ENCODE results near the gene LDHD. TPM values are rescaled to one million over a fixed set of nuclear protein-coding genes. Genes with fewer than 3 reads are reported as not detected.

The LDHD gene
- total and polyA plus RNA-seq, 9 of the 15 experiments (the other 6 are each of a cell fraction or from before 2014, with no cell fraction given), result 0.19 to 0.86 (median 0.54) TPM; not detected in 3

DNA sequence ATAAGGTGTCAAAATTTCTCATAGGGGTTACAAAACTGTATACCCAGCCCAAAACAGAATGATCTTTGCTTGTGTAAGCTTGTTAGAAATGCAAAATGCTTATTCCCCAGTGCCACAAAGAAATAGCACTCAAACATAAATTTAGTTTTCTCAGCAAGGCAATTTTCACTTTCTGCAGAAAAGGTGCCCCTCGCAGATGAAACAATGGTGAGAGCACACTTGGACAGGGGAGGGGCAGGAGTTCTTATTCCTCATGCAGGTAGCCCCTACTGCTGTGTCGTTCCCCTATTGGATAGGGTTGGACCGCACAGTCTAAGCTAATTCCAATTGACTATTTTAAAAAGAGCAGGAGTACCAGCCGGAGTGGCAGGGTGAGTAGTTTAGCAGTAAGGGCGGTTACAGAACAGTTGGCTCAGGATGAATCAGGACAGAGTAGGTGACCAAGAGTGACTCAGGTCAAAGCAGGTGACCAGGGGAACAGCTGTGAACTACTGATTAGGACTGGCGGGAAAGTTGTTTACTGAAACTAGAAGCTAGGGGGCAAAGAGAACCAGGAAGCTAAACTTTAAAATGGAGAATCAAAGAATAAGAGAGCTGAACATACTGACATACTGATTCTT is 5.5 kb upstream of the LDHD start (continued):
- TF ChIP-seq, protein P1, sequence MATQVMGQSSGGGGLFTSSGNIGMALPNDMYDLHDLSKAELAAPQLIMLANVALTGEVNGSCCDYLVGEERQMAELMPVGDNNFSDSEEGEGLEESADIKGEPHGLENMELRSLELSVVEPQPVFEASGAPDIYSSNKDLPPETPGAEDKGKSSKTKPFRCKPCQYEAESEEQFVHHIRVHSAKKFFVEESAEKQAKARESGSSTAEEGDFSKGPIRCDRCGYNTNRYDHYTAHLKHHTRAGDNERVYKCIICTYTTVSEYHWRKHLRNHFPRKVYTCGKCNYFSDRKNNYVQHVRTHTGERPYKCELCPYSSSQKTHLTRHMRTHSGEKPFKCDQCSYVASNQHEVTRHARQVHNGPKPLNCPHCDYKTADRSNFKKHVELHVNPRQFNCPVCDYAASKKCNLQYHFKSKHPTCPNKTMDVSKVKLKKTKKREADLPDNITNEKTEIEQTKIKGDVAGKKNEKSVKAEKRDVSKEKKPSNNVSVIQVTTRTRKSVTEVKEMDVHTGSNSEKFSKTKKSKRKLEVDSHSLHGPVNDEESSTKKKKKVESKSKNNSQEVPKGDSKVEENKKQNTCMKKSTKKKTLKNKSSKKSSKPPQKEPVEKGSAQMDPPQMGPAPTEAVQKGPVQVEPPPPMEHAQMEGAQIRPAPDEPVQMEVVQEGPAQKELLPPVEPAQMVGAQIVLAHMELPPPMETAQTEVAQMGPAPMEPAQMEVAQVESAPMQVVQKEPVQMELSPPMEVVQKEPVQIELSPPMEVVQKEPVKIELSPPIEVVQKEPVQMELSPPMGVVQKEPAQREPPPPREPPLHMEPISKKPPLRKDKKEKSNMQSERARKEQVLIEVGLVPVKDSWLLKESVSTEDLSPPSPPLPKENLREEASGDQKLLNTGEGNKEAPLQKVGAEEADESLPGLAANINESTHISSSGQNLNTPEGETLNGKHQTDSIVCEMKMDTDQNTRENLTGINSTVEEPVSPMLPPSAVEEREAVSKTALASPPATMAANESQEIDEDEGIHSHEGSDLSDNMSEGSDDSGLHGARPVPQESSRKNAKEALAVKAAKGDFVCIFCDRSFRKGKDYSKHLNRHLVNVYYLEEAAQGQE (IDR thresholded peaks at IDR 0.05; ENCODE audit: borderline replicate concordance), result no peak
- TF ChIP-seq, protein P1 (CRISPR knock-in tag; IDR thresholded peaks at IDR 0.05; ENCODE audit: low read depth), result no peak
- TF ChIP-seq SOX6 (IDR thresholded peaks at IDR 0.05), result 0 out of 2 replicates have a peak, but pooled peaks have one; percentile 8
- TF ChIP-seq ZNF165 (CRISPR knock-in tag; IDR thresholded peaks at IDR 0.05; ENCODE audit: borderline replicate concordance), result no peak
- TF ChIP-seq, protein P2, sequence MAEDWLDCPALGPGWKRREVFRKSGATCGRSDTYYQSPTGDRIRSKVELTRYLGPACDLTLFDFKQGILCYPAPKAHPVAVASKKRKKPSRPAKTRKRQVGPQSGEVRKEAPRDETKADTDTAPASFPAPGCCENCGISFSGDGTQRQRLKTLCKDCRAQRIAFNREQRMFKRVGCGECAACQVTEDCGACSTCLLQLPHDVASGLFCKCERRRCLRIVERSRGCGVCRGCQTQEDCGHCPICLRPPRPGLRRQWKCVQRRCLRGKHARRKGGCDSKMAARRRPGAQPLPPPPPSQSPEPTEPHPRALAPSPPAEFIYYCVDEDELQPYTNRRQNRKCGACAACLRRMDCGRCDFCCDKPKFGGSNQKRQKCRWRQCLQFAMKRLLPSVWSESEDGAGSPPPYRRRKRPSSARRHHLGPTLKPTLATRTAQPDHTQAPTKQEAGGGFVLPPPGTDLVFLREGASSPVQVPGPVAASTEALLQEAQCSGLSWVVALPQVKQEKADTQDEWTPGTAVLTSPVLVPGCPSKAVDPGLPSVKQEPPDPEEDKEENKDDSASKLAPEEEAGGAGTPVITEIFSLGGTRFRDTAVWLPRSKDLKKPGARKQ (CRISPR knock-in tag; IDR thresholded peaks at IDR 0.05), result no peak
- no peak for TF ChIP-seq SREBF2 (CRISPR knock-in tag; IDR thresholded peaks at IDR 0.05)
- TF ChIP-seq, protein P3, sequence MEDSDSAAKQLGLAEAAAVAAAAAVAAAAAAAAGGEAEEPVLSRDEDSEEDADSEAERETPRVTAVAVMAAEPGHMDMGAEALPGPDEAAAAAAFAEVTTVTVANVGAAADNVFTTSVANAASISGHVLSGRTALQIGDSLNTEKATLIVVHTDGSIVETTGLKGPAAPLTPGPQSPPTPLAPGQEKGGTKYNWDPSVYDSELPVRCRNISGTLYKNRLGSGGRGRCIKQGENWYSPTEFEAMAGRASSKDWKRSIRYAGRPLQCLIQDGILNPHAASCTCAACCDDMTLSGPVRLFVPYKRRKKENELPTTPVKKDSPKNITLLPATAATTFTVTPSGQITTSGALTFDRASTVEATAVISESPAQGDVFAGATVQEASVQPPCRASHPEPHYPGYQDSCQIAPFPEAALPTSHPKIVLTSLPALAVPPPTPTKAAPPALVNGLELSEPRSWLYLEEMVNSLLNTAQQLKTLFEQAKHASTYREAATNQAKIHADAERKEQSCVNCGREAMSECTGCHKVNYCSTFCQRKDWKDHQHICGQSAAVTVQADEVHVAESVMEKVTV (CRISPR knock-in tag; IDR thresholded peaks at IDR 0.05), result no peak
- TF ChIP-seq DACH1 (IDR thresholded peaks at IDR 0.05; ENCODE audit: partially characterized antibody), result peak; percentile 29
- TF ChIP-seq PHB2 (IDR thresholded peaks at IDR 0.05; ENCODE audit: low read depth), result no peak
- no peak for TF ChIP-seq PCBP2 (IDR thresholded peaks at IDR 0.05; ENCODE audit: low read depth, low read length, poor library complexity, severe bottlenecking)
